Activated CD4-positive, alpha-beta memory T cell treated with anti-CD3 and anti-CD28 coated beads, Interleukin-2, amount 10 ng/mL, durations not matched to agents 7 days and 5 days (primary cell): Measurements from ENCODE around the gene GPC6. TPM values are rescaled to one million over a fixed set of nuclear protein-coding genes. Genes with fewer than 3 reads are reported as not detected.
"Not testable (repeated sequence)": the region's sequence is repeated elsewhere in the genome, so short reads cannot be mapped to it uniquely, and the experiment has no call there.

Experiments used
- CTCF ChIA-PET: fragments of 350-600 bp; sonication (Branson Sonifier 250); formaldehyde crosslinking; loops from one replicate; lab custom pipeline; 2021; ENCODE audit warnings: antibody characterized with exemption, inconsistent platforms; lab: Charles Lee
- POLR2A ChIA-PET: fragments of 350-600 bp; sonication (Branson Sonifier 250); formaldehyde crosslinking; loops from one replicate; lab custom pipeline; 2021; ENCODE audit warnings: antibody characterized with exemption; lab: Charles Lee
- DNase-seq: peaks from one replicate; pipeline ENCODE4 v3.0.0-alpha.2; 2020
- H3K27ac Mint-ChIP-seq: one replicate; pipeline ENCODE4 v1.8.0; 2021; ENCODE audit warnings: mild to moderate bottlenecking, mixed read lengths
- H3K27me3 Mint-ChIP-seq: one replicate; pipeline ENCODE4 v1.8.0; 2021; ENCODE audit warnings: mixed read lengths
- H3K36me3 Mint-ChIP-seq: one replicate; pipeline ENCODE4 v1.8.0; 2021; ENCODE audit warnings: low read depth, mixed read lengths
- H3K4me1 Mint-ChIP-seq: one replicate; pipeline ENCODE4 v1.8.0; 2021; ENCODE audit warnings: mixed read lengths
- H3K4me3 Mint-ChIP-seq: one replicate; pipeline ENCODE4 v1.8.0; 2021; ENCODE audit warnings: mild to moderate bottlenecking, mixed read lengths
- H3K9me3 Mint-ChIP-seq: one replicate; pipeline ENCODE4 v1.8.0; 2021; ENCODE audit warnings: mixed read lengths
- total RNA-seq, 2 experiments: library from RNA; stranded (reverse); gene quantifications; one replicate each; pipeline ENCODE4 v1.2.3, GENCODE V29; 2021

GPC6 gene
- total RNA-seq, 2 experiments from 2014 or later = not detected

DNA sequence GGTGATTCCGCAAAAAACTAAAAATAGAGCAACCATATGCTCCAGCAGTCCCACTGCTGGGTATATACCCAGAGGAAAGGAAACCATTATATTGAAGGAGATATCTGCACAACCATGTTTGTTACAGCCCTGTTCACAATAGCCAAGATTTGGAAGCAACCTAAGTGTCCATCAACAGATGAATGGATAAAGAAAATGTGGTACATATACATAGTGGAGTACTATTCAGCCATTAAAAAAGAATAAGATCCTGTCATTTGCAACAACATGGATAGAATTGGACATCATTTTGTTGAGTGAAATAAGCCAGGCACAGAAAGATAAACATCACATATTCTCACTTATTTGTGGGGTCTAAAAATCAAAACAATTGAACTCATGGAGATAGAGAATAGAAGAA, 97.3 kb downstream of the GPC6 start:
- H3K27me3 Mint-ChIP-seq, H3K36me3 Mint-ChIP-seq, H3K9me3 Mint-ChIP-seq, H3K4me1 Mint-ChIP-seq, POLR2A ChIA-PET, CTCF ChIA-PET, DNase-seq, H3K27ac Mint-ChIP-seq, H3K4me3 Mint-ChIP-seq: not testable (repeated sequence)

DNA sequence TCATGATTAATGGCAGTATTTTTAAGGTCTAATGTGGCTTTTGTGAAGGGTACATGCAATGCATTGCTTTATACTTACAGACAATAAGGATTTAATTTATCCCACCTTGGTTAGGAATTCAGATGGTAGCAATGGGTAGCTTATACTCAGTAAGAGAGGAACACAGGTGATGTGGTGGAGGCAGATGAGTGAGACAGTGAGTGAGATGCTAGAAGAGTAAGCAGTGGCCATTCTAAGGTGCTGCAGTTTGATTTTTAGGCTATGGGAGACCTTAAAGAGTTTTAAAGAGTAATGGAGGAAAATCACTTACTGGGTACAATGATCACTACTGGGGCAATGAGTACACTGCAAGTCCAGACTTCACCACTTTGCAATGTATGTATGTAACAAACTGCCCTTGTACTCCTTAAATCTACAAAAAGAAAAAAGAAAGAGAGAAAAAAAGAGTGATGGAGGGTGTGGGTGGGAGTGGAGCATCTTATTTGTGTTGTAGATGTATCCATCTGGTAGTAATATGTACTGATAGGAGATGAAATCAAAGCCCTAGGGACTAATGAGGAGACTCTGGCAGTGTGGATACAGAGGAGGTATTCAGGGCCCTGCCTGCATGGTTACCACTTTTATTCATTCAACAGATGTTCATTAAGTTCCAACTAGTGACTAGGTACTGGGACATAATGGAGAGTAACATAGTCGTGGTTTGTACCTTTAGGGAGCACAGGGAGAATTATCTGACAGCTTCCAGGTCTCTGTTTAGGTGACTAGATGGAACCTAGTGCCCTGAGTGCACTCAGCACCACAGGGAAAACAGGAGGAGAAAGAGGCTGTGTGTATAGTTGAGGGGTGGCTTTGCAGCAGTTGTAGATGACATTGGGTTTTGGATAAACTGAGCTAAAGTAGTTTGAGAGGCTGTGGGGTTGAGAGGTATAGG, 99.0 kb downstream of the GPC6 start:
- Mint-ChIP-seq H3K4me1 (no peaks in the 10 kb centered on the region), H3K27ac (no peak overlapping the region), H3K27me3 (no peaks in the 10 kb centered on the region), H3K36me3 (no peaks in the 10 kb centered on the region), H3K4me3 (no peak overlapping the region), H3K9me3 (no peaks in the 10 kb centered on the region)
- CTCF ChIA-PET = no interaction called here
- POLR2A ChIA-PET = no interaction called here
- no peak for DNase-seq

DNA sequence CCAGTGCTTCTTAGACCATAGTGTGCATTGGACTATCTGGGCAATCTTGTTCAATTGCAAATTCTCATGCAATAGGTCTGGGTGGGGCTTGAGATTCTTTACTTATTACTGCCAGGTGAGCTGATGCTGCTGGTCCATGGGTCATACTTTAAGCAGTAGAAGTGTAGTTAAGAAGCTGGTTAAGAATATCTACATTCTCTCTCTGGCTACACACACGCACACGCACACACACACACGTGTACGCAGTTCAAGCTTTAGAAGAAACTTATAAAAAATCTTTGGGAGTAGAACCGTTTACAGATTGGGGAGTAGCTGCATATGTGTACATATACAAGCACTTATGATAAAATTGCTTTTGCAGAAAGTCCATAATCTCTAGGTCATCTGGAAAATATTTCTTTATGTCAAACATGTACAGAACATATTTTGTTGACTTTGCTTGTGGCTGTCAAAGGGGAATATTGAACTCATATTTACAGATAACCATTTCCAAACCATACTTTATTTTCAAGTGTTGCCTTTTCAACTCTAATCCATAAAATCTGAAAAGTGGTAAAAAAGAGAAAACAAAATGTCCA, 99.7 kb downstream of the GPC6 start:
- Mint-ChIP-seq H3K4me1 (no peaks in the 10 kb centered on the region), H3K36me3 (no peaks in the 10 kb centered on the region), H3K27ac (no peak overlapping the region), H3K27me3 (no peaks in the 10 kb centered on the region), H3K4me3 (no peak overlapping the region), H3K9me3 (no peaks in the 10 kb centered on the region)
- no peak for DNase-seq
- ChIA-PET CTCF (no interaction called here), POLR2A (no interaction called here)

DNA sequence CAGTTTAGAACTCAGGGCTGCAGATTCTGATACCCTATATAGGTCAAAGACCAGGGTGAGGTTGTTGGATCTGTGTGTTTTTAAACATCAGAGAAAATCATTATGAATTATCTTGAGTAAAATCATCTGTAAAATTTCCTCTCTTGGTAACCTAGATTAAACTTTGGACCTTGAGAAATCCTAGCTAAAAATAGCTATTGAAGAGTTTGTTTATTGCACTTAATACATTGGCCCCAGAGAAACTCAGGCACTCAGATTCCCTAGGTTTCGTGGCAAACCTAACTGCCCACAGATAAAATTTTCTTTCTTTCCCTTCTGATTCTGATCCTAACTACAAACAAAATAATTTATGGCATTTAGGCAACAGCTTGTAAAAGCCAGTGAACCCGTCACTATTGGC, 102.3 kb downstream of the GPC6 start:
- POLR2A ChIA-PET = no interaction called here
- CTCF ChIA-PET = no interaction called here
- Mint-ChIP-seq H3K9me3 (no peaks in the 10 kb centered on the region), H3K4me1 (no peaks in the 10 kb centered on the region), H3K27ac (no peak overlapping the region), H3K4me3 (no peak overlapping the region), H3K27me3 (no peaks in the 10 kb centered on the region), H3K36me3 (no peaks in the 10 kb centered on the region)
- no peak for DNase-seq

DNA sequence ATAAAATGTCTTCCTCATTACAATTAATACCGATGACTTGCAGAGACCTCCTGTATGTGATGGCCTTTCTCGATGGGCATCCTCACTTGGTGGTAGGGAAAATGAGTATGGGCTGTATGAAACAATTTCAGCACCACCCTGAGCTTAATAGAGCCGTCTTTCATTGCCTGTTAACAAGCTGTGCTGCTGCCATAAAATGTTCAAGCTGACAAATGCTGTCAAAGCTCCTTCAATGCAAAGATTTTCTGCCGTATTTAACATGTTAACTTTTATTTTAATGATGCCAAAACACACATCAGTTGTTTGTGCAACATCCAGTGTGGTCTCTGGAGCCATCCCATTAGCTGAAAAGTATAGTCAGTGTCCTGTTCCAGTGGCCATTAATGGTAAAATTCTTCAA, 110.1 kb downstream of the GPC6 start:
- H3K27ac Mint-ChIP-seq = no peak overlapping the region
- peaks cover 2% of the 10 kb centered on the region for H3K9me3 Mint-ChIP-seq
- CTCF ChIA-PET = no interaction called here
- no peak for DNase-seq
- H3K27me3 Mint-ChIP-seq = no peaks in the 10 kb centered on the region
- H3K36me3 Mint-ChIP-seq = no peaks in the 10 kb centered on the region
- no peak overlapping the region for H3K4me3 Mint-ChIP-seq
- POLR2A ChIA-PET = no interaction called here
- H3K4me1 Mint-ChIP-seq = no peaks in the 10 kb centered on the region

DNA sequence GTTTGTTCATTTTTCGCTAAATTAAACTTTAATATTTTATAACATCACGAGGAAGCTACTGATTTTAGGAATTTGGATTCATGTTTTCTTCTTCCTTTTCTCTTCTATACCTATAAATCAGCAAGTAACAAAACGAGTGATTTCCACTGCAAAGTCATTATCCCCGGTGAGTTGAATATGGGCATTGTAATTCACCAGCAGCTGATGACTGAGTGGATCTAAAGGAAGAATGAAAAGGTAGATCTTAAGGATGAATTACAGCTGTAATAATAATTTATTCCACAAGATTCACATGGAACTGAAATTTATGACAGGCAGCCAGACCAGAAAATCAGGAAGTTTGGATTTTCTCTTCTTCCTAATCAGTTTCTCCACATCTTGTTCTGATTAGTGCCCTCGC, 111.4 kb downstream of the GPC6 start:
- Mint-ChIP-seq H3K36me3 (no peaks in the 10 kb centered on the region), H3K9me3 (peaks cover 5% of the 10 kb centered on the region), H3K4me3 (no peak overlapping the region), H3K27me3 (no peaks in the 10 kb centered on the region), H3K27ac (no peak overlapping the region), H3K4me1 (no peaks in the 10 kb centered on the region)
- no peak for DNase-seq
- ChIA-PET CTCF (no interaction called here), POLR2A (no interaction called here)

DNA sequence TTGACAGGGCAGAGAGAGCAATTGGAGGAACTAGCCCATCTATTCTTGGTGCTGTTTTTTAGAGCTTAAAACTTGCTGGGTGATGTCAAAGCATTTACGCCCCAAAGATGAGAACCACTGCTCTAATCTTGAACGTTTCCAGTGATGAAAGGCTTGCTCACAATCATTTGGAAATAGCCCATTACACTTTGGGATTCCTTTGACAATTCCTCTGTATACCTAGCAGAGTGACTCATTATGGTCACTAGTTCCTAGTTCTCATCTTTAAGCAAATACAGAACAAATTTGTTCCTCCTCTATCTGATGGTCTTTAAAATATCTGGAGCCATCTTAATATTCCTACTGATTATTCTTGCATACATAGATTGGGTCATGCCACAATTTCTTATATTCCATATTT, 112.3 kb downstream of the GPC6 start:
- H3K36me3 Mint-ChIP-seq = no peaks in the 10 kb centered on the region
- H3K9me3 Mint-ChIP-seq = peaks cover 5% of the 10 kb centered on the region
- no peaks in the 10 kb centered on the region for H3K27me3 Mint-ChIP-seq
- POLR2A ChIA-PET = no interaction called here
- H3K27ac Mint-ChIP-seq = no peak overlapping the region
- CTCF ChIA-PET = no interaction called here
- H3K4me1 Mint-ChIP-seq = no peaks in the 10 kb centered on the region
- DNase-seq = no peak
- no peak overlapping the region for H3K4me3 Mint-ChIP-seq

DNA sequence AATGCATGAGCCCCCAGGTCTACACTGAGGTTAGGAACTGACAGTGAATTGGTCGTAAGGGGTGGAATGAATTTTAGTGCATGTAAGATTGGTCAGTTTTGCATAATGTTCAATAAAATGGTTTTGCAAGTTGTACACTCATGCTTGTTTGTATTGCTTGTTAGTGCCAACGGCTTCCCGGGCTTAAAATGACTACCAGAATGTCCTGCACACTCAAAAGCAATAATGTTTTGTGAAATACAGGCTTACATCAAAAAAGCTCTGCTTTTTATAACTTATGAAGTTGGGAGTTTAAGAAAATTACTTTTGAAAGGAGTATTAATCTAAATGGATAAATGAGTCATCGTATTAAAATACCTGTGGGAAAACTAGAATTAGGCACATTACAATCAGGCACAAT, 112.9 kb downstream of the GPC6 start:
- Mint-ChIP-seq H3K4me1 (no peaks in the 10 kb centered on the region), H3K9me3 (peaks cover 5% of the 10 kb centered on the region), H3K4me3 (no peak overlapping the region), H3K27ac (no peak overlapping the region), H3K36me3 (no peaks in the 10 kb centered on the region), H3K27me3 (no peaks in the 10 kb centered on the region)
- ChIA-PET POLR2A (no interaction called here), CTCF (no interaction called here)
- no peak for DNase-seq

DNA sequence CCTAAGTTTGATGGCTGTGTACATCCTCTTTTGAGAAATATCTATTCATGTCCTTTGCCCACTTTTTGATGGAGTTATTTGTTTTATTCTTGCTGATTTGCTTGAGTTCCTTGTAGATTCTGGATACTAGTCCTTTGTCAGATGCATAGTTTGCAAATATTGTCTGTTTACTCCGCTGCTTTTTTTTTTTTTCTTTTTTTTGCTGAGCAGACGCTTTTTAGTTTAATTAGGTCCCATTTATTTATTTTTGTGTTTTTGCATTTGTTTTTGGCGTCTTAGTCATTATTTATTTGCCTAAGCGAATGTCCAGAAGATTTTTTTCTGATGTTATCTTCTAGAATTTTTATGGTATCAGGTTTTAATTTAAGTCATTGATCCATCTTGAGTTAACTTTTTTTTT, 114.9 kb downstream of the GPC6 start:
- peaks cover 5% of the 10 kb centered on the region for H3K9me3 Mint-ChIP-seq
- H3K4me3 Mint-ChIP-seq = no peak overlapping the region
- DNase-seq = no peak
- no peaks in the 10 kb centered on the region for H3K36me3 Mint-ChIP-seq
- H3K4me1 Mint-ChIP-seq = no peaks in the 10 kb centered on the region
- no peak overlapping the region for H3K27ac Mint-ChIP-seq
- POLR2A ChIA-PET = no interaction called here
- CTCF ChIA-PET = no interaction called here
- no peaks in the 10 kb centered on the region for H3K27me3 Mint-ChIP-seq

DNA sequence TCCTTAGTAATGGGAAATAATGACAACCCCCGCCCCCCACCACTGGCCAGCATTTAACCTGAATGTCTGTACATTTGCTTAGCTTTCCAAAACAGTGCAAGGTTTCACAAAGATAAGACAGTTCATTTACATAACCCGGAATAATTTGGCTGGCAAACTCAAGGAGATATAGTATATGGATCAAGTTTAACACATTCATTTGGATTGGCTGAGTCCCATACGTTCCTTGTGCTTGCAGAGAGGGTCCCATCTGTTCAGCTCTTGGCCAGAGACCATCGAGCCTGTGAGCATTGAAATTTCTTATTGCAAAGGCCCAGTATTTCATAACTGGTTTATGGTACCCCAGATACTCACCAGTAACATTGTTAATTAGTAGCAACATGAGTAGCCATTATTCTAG, 116.5 kb downstream of the GPC6 start:
- no peaks in the 10 kb centered on the region for H3K4me1 Mint-ChIP-seq
- POLR2A ChIA-PET = no interaction called here
- no peaks in the 10 kb centered on the region for H3K27me3 Mint-ChIP-seq
- CTCF ChIA-PET = no interaction called here
- no peak for DNase-seq
- H3K4me3 Mint-ChIP-seq = no peak overlapping the region
- H3K9me3 Mint-ChIP-seq = peaks cover 5% of the 10 kb centered on the region
- H3K36me3 Mint-ChIP-seq = no peaks in the 10 kb centered on the region
- H3K27ac Mint-ChIP-seq = no peak overlapping the region

DNA sequence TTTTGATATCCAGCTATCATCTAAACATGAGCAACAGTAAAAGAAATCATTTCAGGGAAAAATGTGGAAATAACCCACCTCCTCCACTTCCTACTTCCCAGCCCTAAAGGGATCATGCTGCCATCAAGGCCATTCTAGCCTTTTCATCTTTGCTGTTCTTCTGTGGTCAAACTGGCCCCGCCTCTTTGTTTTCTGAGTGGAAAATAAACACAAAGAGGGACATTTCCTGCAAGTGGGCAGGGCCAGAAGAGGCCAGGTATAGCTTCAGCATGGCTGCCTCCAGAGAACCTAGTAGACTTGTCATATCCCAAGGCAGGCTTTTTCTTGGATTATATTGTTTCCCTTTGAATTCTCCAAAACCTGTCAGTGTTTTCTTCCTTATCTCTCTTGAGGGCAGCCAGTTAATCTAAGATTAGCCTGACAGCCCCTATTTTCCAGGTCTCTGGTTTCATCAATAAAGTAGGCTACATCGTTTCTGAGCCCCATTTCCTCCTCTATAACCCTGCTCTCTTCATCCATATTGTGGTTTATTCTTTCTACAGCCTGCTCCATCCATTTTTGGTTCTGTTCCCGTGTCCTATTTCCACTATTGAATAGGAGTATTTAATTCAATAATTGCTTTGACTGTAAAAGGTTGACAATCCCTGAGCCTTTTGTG, 117.6 kb downstream of the GPC6 start:
- Mint-ChIP-seq H3K27ac (no peak overlapping the region), H3K9me3 (peaks cover 5% of the 10 kb centered on the region), H3K4me3 (no peak overlapping the region), H3K27me3 (no peaks in the 10 kb centered on the region), H3K36me3 (no peaks in the 10 kb centered on the region), H3K4me1 (no peaks in the 10 kb centered on the region)
- ChIA-PET POLR2A (no interaction called here), CTCF (no interaction called here)
- no peak for DNase-seq

DNA sequence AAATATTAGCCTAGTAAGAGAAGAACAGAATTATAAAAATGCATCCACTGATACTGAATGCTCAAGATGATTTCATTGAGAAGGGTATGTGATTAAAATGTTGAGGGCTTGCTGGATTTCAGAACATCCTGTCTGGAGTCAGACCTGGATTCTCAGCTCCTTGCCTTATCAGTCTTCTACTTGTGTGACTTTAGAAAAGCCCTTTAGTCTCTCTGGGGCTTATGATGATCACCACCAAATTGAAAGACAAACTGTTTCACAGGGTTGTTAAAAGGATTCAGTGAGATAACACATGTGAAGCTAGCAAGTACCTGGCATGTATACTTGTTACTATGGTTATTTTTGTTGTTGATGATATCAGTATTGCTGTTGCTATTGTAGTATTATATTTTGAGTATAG, 118.4 kb downstream of the GPC6 start:
- Mint-ChIP-seq H3K4me3 (no peak overlapping the region), H3K27ac (no peak overlapping the region), H3K9me3 (peaks cover 5% of the 10 kb centered on the region), H3K4me1 (no peaks in the 10 kb centered on the region), H3K36me3 (no peaks in the 10 kb centered on the region), H3K27me3 (no peaks in the 10 kb centered on the region)
- POLR2A ChIA-PET = no interaction called here
- CTCF ChIA-PET = no interaction called here
- DNase-seq = no peak

DNA sequence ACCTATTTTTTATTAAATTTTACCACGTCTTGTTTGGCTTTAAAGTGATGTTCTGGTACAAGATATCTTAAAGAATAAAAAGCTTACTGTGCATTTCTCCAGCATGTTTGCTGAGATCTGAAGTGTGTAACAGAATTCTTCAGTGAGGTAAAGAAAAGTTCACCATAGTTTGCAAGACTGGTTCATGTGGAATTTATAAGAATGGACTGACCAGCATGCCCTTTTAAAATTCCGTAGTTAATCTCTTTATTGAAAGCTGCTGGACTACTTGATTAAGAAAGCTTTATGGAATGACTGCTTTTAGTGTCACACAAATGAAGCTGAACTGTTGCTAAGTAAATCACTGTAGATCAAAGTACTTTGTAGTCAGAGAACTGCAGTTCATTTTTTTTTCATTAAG, 119.2 kb downstream of the GPC6 start:
- Mint-ChIP-seq H3K4me3 (no peak overlapping the region), H3K9me3 (peaks cover 2% of the 10 kb centered on the region), H3K27ac (no peak overlapping the region), H3K27me3 (no peaks in the 10 kb centered on the region), H3K36me3 (no peaks in the 10 kb centered on the region), H3K4me1 (no peaks in the 10 kb centered on the region)
- no peak for DNase-seq
- POLR2A ChIA-PET = no interaction called here
- CTCF ChIA-PET = no interaction called here
